ENCODE data around the gene VPS16.

VPS16 gene

GRCh38 chr20:2814587-2815051, 25.9 kb upstream of the VPS16 start, which contains the start of gene C20orf141:
Gene C20orf141, plus strand, starts transcription at chr20:2814987. Its CDS starts 198 bp downstream, at chr20:2815185.
- no peaks in the 10 kb centered on the region for H3K4me1 ChIP-seq (ENCODE audit: control insufficient read depth, low read length)
- no peaks in the 10 kb centered on the region for H3K9me3 ChIP-seq (ENCODE audit: control insufficient read depth, insufficient read depth, low read length)
- H3K4me2 ChIP-seq (ENCODE audit: low read length): no peak within 1 kb of the TSS
- no peak within 1 kb of the TSS for H3K4me3 ChIP-seq (ENCODE audit: low read length)
- H3F3A ChIP-seq (ENCODE audit: control insufficient read depth, insufficient read depth): no peaks in the 10 kb centered on the region
- H3K79me2 ChIP-seq (ENCODE audit: control insufficient read depth, low read length): no peaks in the 10 kb centered on the region
- H3K9me2 ChIP-seq (replicated peaks; ENCODE audit: control insufficient read depth, low read length): no peaks in the 10 kb centered on the region
- TF ChIP-seq EZH2phosphoT487 (IDR thresholded peaks at IDR 0.05; ENCODE audit: borderline replicate concordance, low read length) (no peak), CTCF (IDR thresholded peaks at IDR 0.05; ENCODE audit: low read depth, low read length, poor library complexity, severe bottlenecking) (no peak)
- no peaks in the 10 kb centered on the region for H3K27me3 ChIP-seq (ENCODE audit: control insufficient read depth, low read length)
- H3K36me3 ChIP-seq (ENCODE audit: control insufficient read depth, low read length): no peaks in the 10 kb centered on the region
- no peak within 1 kb of the TSS for H3K27ac ChIP-seq (ENCODE audit: low read depth, low read length)
- H4K20me1 ChIP-seq (ENCODE audit: control insufficient read depth, insufficient read depth, low read depth, low read length): no peaks in the 10 kb centered on the region

GRCh38 chr20:2815242-2815900, 25.2 kb upstream of the VPS16 start:
- H3K4me2 ChIP-seq (ENCODE audit: low read length): no peak overlapping the region

GRCh38 chr20:2816030-2816582, 24.4 kb upstream of the VPS16 start, which contains the start of gene TMEM239:
Gene TMEM239, plus strand, starts transcription at chr20:2816364. Its CDS starts 191 bp downstream, at chr20:2816555.
- Histone ChIP-seq H3K9me2 (replicated peaks; ENCODE audit: control insufficient read depth, low read length) (no peaks in the 10 kb centered on the region), H4K20me1 (ENCODE audit: control insufficient read depth, insufficient read depth, low read depth, low read length) (no peaks in the 10 kb centered on the region)

More at GRCh38 chr20:2815242-2815900, 25.2 kb upstream of the VPS16 start:
- no peak overlapping the region for H3K4me3 ChIP-seq (ENCODE audit: low read length)
- no peaks in the 10 kb centered on the region for H4K20me1 ChIP-seq (ENCODE audit: control insufficient read depth, insufficient read depth, low read depth, low read length)
- H3K27me3 ChIP-seq (ENCODE audit: control insufficient read depth, low read length): no peaks in the 10 kb centered on the region
- TF ChIP-seq EZH2phosphoT487 (IDR thresholded peaks at IDR 0.05; ENCODE audit: borderline replicate concordance, low read length): no peak
- no peak for TF ChIP-seq CTCF (IDR thresholded peaks at IDR 0.05; ENCODE audit: low read depth, low read length, poor library complexity, severe bottlenecking)
- no peak overlapping the region for H3K27ac ChIP-seq (ENCODE audit: low read depth, low read length)
- no peaks in the 10 kb centered on the region for H3K36me3 ChIP-seq (ENCODE audit: control insufficient read depth, low read length)
- H3F3A ChIP-seq (ENCODE audit: control insufficient read depth, insufficient read depth): no peaks in the 10 kb centered on the region
- H3K4me1 ChIP-seq (ENCODE audit: control insufficient read depth, low read length): no peaks in the 10 kb centered on the region
- H3K9me2 ChIP-seq (replicated peaks; ENCODE audit: control insufficient read depth, low read length): no peaks in the 10 kb centered on the region
- H3K79me2 ChIP-seq (ENCODE audit: control insufficient read depth, low read length): no peaks in the 10 kb centered on the region
- no peaks in the 10 kb centered on the region for H3K9me3 ChIP-seq (ENCODE audit: control insufficient read depth, insufficient read depth, low read length)

More at GRCh38 chr20:2816030-2816582, 24.4 kb upstream of the VPS16 start, which contains the start of gene TMEM239:
- Histone ChIP-seq H3F3A (ENCODE audit: control insufficient read depth, insufficient read depth) (no peaks in the 10 kb centered on the region), H3K27ac (ENCODE audit: low read depth, low read length) (no peak within 1 kb of the TSS), H3K9me3 (ENCODE audit: control insufficient read depth, insufficient read depth, low read length) (no peaks in the 10 kb centered on the region), H3K36me3 (ENCODE audit: control insufficient read depth, low read length) (no peaks in the 10 kb centered on the region), H3K4me1 (ENCODE audit: control insufficient read depth, low read length) (no peaks in the 10 kb centered on the region), H3K27me3 (ENCODE audit: control insufficient read depth, low read length) (no peaks in the 10 kb centered on the region), H3K79me2 (ENCODE audit: control insufficient read depth, low read length) (no peaks in the 10 kb centered on the region), H3K4me2 (ENCODE audit: low read length) (no peak within 1 kb of the TSS), H3K4me3 (ENCODE audit: low read length) (no peak within 1 kb of the TSS)
- TF ChIP-seq EZH2phosphoT487 (IDR thresholded peaks at IDR 0.05; ENCODE audit: borderline replicate concordance, low read length) (no peak), CTCF (IDR thresholded peaks at IDR 0.05; ENCODE audit: low read depth, low read length, poor library complexity, severe bottlenecking) (no peak)
